Measurements from ENCODE around the gene SERPINB6. TPM values are rescaled to one million over a fixed set of nuclear protein-coding genes. Genes with fewer than 3 reads are reported as not detected.

Gene SERPINB6
- total and polyA plus RNA-seq, 9 of the 15 experiments (the other 6 are each of a cell fraction or from before 2014, with no cell fraction given) = 86.6 to 211 (median 143) TPM

GRCh38 chr6:2953098-2953497 is 18.3 kb downstream of the SERPINB6 start (continued):
- no peak for TF ChIP-seq FOXA1 (IDR thresholded peaks at IDR 0.05; ENCODE audit: borderline replicate concordance)
- TF ChIP-seq CC2D1A (IDR thresholded peaks at IDR 0.05) = no peak
- TF ChIP-seq TCF7L2 (IDR thresholded peaks at IDR 0.05; ENCODE audit: low read depth, low read length) = no peak
- no peak for TF ChIP-seq SNAPC5 (CRISPR knock-in tag; IDR thresholded peaks at IDR 0.05)
- no peak for TF ChIP-seq ZNF324 (CRISPR knock-in tag; IDR thresholded peaks at IDR 0.05)
- no peak for TF ChIP-seq SAFB2 (IDR thresholded peaks at IDR 0.05; ENCODE audit: borderline replicate concordance, low read depth, low read length, severe bottlenecking)
- no peak for TF ChIP-seq ZNF507 (tag; conservative IDR thresholded peaks at IDR 0.05)
- TF ChIP-seq CCNT2 (IDR thresholded peaks at IDR 0.05; ENCODE audit: borderline replicate concordance, extremely low read depth, insufficient read length, low read depth, low read length) = no peak
- TF ChIP-seq ZNF785 (CRISPR knock-in tag; IDR thresholded peaks at IDR 0.05) = no peak
- 0 out of 2 replicates have a peak, but pooled peaks have one; percentile 54 for TF ChIP-seq ZNF395 (CRISPR knock-in tag; IDR thresholded peaks at IDR 0.05)
- no peak for TF ChIP-seq SP2 (IDR thresholded peaks at IDR 0.05; ENCODE audit: extremely low read depth, low read depth, low read length, poor library complexity, severe bottlenecking)
- TF ChIP-seq ATF1 (CRISPR knock-in tag; IDR thresholded peaks at IDR 0.05) = no peak
- no peak for TF ChIP-seq ATF1 (tag; IDR thresholded peaks at IDR 0.05)
- no peak for TF ChIP-seq SLC30A9 (CRISPR knock-in tag; IDR thresholded peaks at IDR 0.05)
- no peak for TF ChIP-seq PTTG1 (tag; IDR thresholded peaks at IDR 0.05; ENCODE audit: low read depth)
- TF ChIP-seq COPS2 (conservative IDR thresholded peaks at IDR 0.05) = no peak
- TF ChIP-seq ESRRB (CRISPR knock-in tag; IDR thresholded peaks at IDR 0.05; ENCODE audit: borderline replicate concordance) = no peak
- TF ChIP-seq, protein P1, sequence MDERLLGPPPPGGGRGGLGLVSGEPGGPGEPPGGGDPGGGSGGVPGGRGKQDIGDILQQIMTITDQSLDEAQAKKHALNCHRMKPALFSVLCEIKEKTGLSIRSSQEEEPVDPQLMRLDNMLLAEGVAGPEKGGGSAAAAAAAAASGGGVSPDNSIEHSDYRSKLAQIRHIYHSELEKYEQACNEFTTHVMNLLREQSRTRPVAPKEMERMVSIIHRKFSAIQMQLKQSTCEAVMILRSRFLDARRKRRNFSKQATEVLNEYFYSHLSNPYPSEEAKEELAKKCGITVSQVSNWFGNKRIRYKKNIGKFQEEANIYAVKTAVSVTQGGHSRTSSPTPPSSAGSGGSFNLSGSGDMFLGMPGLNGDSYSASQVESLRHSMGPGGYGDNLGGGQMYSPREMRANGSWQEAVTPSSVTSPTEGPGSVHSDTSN (CRISPR knock-in tag; IDR thresholded peaks at IDR 0.05; ENCODE audit: low read depth) = no peak
- TF ChIP-seq, protein P1 (tag; conservative IDR thresholded peaks at IDR 0.05; ENCODE audit: low read depth) = no peak
- no peak for TF ChIP-seq KHSRP (IDR thresholded peaks at IDR 0.05)
- TF ChIP-seq, protein P2, sequence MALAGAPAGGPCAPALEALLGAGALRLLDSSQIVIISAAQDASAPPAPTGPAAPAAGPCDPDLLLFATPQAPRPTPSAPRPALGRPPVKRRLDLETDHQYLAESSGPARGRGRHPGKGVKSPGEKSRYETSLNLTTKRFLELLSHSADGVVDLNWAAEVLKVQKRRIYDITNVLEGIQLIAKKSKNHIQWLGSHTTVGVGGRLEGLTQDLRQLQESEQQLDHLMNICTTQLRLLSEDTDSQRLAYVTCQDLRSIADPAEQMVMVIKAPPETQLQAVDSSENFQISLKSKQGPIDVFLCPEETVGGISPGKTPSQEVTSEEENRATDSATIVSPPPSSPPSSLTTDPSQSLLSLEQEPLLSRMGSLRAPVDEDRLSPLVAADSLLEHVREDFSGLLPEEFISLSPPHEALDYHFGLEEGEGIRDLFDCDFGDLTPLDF (CRISPR knock-in tag; IDR thresholded peaks at IDR 0.05) = no peak
- TF ChIP-seq ZNF695 (CRISPR knock-in tag; IDR thresholded peaks at IDR 0.05) = no peak
- TF ChIP-seq ZHX1 (conservative IDR thresholded peaks at IDR 0.05; ENCODE audit: low read length) = no peak

Data from K562 (cell line).